Measurements from ENCODE around the gene NNT.
"Not testable (repeated sequence)": the region's sequence is repeated elsewhere in the genome, so short reads cannot be mapped to it uniquely, and the experiment has no call there.

Gene NNT

DNA sequence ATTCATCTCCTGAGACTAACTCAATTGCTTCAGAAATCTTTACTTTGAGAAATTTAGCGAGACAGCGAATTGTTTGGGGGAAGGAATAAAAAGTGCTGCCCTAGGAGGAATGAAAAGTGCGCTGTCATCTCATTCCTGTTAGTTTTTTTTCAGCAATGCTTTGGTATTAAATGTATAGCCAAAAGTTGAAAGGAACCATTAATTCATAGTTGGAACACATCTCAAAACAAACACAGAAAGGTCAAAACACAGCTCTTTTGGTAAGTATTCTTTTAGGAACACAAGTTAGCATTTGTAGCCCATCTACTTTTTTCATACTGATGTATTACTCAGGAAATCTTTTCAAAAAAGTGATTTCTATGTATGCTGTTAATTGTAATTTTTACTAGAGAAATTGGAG lies 109.1 kb downstream of the NNT start:
- DNase-seq (ENCODE audit: low read depth) = no peak

DNA sequence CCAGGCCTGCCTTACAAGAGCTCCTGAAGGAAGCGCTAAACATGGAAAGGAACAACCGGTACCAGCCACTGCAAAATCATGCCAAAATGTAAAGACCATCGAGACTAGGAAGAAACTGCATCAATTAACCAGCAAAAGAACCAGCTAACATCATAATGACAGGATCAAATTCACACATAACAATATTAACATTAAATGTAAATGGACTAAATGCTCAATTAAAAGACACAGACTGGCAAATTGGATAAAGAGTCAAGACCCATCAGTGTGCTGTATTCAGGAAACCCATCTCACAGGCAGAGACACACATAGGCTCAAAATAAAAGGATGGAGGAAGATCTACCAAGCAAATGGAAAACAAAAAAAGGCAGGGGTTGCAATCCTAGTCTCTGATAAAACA lies 116.8 kb downstream of the NNT start:
- DNase-seq (ENCODE audit: low read depth) = not testable (repeated sequence)

DNA sequence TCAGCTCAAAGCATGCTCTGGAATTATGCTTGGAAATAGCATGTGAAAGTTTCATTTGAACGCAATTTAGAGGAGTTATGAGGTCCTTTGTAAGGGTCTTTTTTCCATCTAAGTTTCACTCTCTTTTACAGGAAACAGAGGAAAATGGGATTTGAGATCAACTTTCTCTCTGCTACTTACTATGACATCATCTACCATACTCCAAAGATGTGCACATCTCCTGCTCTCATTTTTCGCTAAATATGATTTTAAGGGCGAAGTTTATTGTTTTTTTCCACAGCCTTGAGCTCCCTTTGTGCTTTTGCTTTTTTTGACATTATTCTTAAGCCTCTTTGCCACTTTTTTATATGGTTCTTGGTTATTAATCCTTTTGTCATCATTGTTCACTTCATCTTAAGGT lies 125.6 kb downstream of the NNT start:
- no peak for DNase-seq (ENCODE audit: low read depth)

DNA sequence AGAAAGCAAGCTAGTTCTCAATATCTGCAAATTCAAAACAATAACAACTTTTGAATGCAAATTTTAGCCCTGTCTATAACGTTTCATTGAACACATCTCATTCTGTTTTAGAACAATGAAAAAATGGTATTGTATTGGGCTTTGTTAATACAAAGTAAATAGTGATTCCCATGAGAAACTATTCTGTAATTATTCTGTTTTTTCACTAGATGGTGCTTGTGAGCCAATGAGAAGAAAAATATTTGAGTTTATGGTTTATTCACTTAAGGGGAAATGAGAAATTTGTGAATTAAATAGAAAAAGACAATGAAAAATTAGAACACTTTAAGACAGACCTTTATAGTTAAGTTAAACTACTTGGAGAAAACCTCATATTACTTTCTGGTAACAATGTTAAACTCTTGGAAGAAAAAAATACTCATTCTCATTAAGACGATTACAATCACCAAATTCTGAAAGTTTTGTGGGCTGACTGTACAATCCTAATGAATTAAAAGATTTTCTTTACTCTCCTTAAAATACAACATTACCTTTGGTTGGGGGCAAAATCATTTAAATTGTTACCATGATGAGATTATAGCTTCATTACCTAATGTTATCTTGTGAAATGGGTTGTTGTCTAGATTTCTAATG lies 127.0 kb downstream of the NNT start:
- DNase-seq (ENCODE audit: low read depth) = peak; percentile 37

DNA sequence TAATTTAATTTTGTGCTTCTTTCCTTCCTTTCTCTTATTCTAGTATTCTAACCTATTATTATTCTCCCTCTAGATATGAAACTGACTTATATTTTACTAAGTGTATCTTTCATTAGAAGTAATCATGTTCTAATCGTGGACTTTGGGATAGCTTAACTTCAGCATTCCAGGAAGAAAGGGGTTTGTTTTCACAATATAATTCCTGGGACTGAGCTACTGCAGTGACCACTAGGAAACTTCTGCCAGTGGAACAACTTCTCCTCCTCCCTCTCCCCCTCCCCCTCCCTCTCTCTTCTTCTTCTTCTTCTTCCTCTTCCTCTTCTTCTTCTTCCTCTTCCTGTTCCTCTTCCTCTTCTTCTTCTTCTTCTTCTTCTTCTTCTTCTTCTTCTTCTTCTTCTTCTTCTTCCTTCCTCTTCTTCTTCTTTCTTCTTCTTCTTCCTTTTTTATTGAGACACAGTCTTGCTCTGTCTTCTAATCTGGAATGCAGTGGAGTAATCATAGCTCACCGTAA lies 127.9 kb downstream of the NNT start:
- DNase-seq (ENCODE audit: low read depth) = no peak

DNA sequence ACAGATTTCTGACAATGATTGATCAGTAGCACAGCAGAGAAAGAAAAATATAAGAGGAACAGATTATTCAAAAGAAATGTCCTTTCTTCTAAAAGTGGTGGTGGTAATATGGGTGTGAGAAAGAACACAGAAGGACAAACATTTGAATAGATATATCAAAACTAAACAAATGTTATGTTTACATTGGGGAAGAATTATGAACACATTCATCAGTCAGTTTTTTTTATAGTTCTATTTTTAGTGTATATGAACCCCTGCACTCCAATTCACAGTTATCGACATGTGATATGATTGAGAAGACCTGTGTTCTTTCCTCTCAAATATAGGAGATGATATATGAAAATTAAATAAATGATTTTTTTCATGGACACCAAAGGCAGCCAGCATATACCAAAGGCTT lies 128.6 kb downstream of the NNT start:
- DNase-seq (ENCODE audit: low read depth) = no peak

DNA sequence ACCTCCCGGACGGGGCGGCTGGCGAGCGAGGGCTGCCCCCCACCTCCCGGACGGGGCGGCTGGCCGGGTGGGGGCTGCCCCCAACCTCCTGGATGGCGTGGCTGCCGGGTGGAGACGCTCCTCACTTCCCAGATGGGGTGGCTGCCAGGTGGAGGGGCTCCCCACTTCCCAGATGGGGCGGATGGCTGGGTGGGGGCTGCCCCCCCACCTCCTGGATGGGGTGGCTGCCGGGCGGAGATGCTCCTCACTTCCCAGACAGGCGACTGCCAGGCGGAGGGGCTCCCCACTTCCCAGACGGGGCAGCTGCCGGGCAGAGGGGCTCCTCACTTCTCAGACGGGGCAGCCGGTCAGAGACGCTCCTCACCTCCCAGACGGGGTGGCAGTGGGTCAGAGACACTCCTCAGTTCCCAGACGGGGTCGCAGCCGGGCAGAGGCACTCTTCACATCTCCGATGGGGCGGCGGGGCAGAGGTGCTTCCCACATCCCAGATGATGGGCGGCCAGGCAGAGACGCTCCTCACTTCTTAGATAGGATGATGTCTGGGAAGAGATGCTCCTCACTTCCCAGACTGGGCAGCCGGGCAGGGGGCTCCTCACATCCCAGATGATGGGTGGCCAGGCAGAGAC lies 143.1 kb downstream of the NNT start:
- DNase-seq (ENCODE audit: low read depth) = not testable (repeated sequence)

DNA sequence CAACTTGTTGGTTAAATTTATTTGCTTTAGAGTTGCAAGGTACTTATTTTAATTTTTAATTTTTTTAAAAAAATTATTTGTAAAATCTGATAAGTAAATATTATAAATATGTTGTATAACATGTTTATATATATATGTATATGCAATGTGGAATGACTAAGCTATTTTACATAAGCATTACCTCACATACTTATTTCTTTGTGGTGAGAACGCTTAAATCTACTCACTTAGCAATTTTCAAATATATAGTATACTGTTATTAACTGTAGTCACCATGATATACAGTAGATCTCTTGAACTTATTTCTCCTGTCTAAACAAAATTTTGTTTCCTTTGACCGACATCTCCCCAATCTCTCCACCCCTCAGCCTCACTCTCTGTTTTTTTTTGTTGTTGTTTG lies 147.8 kb downstream of the NNT start:
- DNase-seq (ENCODE audit: low read depth) = no peak

DNA sequence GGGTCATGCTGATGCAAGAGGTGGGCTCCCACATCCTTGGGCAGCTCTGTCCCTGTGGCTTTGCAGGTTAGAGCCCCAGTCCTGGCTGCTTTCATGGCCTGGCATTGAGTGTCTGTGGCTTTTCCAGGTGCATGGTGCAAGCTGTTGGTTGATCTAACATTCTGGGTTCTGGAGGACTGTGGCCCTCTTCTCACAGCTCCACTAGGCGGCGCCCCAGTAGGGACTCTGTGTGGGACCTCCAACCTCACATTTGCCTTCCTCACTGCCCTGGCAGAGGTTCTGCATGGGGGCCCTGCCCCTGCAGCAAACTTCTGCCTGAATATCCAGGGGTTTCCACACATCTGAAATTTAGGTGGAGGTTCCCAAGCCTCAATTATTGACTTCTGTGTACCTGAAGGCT lies 150.1 kb downstream of the NNT start:
- no peak for DNase-seq (ENCODE audit: low read depth)

Measured in fibroblast of the conjunctiva (primary cell).